Skeletal muscle satellite cell (primary cell): ENCODE measurements around the gene VDAC2.

Source experiments
- H3K27me3 ChIP-seq: 2 replicates; pipeline ENCODE4 v1.7.0; 2013; ENCODE audit warnings: low read length; ENCODE audit not compliant: control insufficient read depth, insufficient read depth
- H3K36me3 ChIP-seq: 2 replicates; pipeline ENCODE4 v1.7.0; 2013; ENCODE audit warnings: mild to moderate bottlenecking, control low read depth, low read length; ENCODE audit not compliant: insufficient read depth
- H3K4me1 ChIP-seq: 2 replicates; pipeline ENCODE4 v1.7.0; 2013; ENCODE audit warnings: low read length; ENCODE audit not compliant: control insufficient read depth, insufficient read depth
- H3K4me2 ChIP-seq: 2 replicates; pipeline ENCODE4 v1.7.0; 2013; ENCODE audit warnings: mild to moderate bottlenecking, low read length
- H3K4me3 ChIP-seq: 2 replicates; pipeline ENCODE4 v1.7.0; 2013; ENCODE audit warnings: low read length
- H3K9ac ChIP-seq: 2 replicates; pipeline ENCODE4 v1.7.0; 2013; ENCODE audit warnings: mild to moderate bottlenecking, low read depth, low read length, moderate library complexity
- H3K9me3 ChIP-seq: replicated peaks from 2 replicates; pipeline ENCODE4 v1.7.0; 2013; ENCODE audit warnings: mild to moderate bottlenecking, control low read depth, low read length

The VDAC2 gene

GRCh38 chr10:75244487-75245353 is 34.1 kb downstream of the VDAC2 start:
- Histone ChIP-seq H3K4me1 (no peaks in the 10 kb centered on the region), H3K4me3 (no peak overlapping the region), H3K9me3 (no peaks in the 10 kb centered on the region), H3K9ac (no peak overlapping the region), H3K27me3 (peaks cover 10% of the 10 kb centered on the region), H3K4me2 (no peak overlapping the region), H3K36me3 (no peaks in the 10 kb centered on the region)

- no peaks in the 10 kb centered on the region for H3K9me3 ChIP-seq
These were observed 35.0 kb downstream of the VDAC2 start for GRCh38 chr10:75245354-75246250.

DNA sequence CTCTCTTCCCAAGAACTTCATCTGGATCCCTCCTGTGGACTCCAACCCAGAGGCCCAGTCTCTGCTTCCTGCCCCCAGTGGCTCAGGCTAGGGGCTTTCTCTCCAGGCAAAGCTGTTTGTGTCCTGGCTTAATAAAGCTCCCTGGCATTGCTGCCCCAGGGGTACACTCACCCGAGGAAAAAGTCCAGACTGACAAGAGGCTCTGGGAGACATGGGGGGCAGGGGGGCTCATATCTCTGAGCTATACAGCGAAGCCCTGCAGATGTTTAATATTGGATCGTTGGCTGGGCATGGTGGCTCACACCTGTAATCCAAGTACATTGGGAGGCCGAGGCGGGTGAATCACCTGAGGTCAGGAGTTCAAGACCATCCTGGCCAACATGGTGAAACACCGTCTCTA is 35.9 kb downstream of the VDAC2 start:
- H3K27me3 ChIP-seq = peaks cover 10% of the 10 kb centered on the region
- no peak overlapping the region for H3K4me3 ChIP-seq
- no peak overlapping the region for H3K9ac ChIP-seq
- no peak overlapping the region for H3K4me2 ChIP-seq
- H3K4me1 ChIP-seq = no peaks in the 10 kb centered on the region
- H3K36me3 ChIP-seq = no peaks in the 10 kb centered on the region
- H3K9me3 ChIP-seq = no peaks in the 10 kb centered on the region

More at GRCh38 chr10:75245354-75246250, 35.0 kb downstream of the VDAC2 start:
- no peak overlapping the region for H3K4me3 ChIP-seq
- no peaks in the 10 kb centered on the region for H3K4me1 ChIP-seq
- H3K9ac ChIP-seq = no peak overlapping the region
- H3K36me3 ChIP-seq = no peaks in the 10 kb centered on the region
- H3K4me2 ChIP-seq = no peak overlapping the region
- H3K27me3 ChIP-seq = peaks cover 10% of the 10 kb centered on the region

DNA sequence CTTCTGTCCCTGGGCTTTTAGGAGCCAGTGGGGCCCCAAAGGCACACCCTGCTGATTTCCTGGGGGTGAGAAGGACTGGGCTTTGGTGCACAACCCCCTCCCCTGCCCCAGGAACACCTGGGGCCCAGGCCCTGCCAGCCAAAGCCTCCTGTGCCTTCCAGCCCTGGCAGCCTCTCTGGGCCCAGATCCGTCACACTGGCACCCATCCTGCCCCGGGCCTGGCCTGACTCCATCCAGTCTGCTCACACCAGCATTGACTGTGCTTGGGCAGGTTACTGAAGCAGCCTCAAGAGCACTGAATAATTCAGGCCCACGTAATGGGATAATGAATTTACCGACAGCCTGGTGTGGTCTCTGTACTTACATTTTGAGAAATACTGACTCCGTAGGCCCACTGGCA is 37.2 kb downstream of the VDAC2 start:
- Histone ChIP-seq H3K27me3 (peaks cover 10% of the 10 kb centered on the region), H3K4me1 (no peaks in the 10 kb centered on the region), H3K4me3 (no peak overlapping the region), H3K9me3 (no peaks in the 10 kb centered on the region), H3K9ac (no peak overlapping the region), H3K36me3 (no peaks in the 10 kb centered on the region), H3K4me2 (no peak overlapping the region)

DNA sequence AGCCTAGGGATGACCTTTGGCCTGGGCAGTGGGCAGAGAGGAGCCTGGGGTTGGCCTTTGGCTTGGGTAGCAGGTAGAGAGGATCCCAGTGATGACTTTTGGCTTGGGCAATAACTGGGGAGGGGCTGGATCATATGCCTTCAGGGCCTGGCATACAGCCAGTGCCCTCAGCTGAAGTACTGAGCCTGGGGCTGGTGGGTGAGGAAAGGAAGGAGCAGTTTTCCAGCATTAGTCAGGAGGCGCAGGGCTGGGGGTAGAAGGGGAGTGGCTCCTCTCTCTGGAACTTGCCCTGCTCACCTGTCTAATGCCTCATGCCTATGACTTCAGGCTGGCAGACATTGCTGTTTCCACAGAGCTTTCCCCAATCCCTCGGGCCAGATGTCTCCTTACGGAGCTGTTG is 40.3 kb downstream of the VDAC2 start:
- Histone ChIP-seq H3K36me3 (no peaks in the 10 kb centered on the region), H3K27me3 (no peaks in the 10 kb centered on the region)

DNA sequence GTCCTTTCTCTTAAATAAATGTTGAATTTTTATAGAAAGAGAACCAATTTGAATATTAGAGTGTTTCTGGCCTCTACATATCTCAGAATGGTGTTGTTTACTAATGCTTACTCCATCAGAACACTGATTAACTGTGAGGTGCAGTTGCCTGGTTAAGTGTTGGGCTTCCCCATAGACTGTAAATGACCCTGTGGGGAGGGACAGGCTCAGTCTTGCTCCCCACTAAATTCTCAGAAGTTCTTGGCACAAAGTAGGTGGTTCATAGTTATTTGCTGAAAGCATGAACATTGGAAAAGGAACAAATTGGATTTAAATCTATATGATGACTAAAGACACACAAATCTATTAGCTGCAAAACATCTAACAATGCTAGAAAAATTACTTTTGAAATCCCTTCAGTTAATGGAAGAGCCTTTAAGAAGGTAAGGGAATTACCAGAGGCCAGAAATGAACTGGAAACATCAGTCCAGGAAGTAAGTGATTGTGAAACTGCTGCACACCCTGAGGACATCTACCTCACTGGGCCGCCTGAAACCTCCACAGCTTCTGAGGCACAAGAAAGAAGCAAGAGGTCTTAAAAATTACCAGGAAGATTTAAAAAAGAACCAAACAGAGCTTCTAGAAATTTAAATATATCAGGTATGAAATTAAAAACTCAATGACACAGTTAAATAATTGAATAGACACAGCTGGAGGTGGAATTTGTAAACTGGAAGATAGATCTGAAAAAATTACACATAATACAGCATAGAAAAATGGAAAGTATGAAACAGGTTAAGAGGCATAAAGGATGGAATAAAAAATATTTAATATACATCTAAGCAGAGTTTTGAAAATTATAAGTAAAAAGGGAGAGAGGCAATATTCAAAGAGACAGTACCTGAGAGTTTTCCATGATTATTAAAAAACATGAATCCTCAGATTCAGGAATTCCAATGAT is 43.0 kb downstream of the VDAC2 start:
- Histone ChIP-seq H3K27me3 (no peaks in the 10 kb centered on the region), H3K4me3 (no peak overlapping the region), H3K9ac (no peak overlapping the region), H3K4me1 (no peaks in the 10 kb centered on the region), H3K4me2 (no peak overlapping the region), H3K9me3 (peaks cover 9% of the 10 kb centered on the region), H3K36me3 (no peaks in the 10 kb centered on the region)

More for the DNA sequence above, 40.3 kb downstream of the VDAC2 start:
- Histone ChIP-seq H3K9ac (no peak overlapping the region), H3K4me1 (no peaks in the 10 kb centered on the region), H3K9me3 (peaks cover 9% of the 10 kb centered on the region), H3K4me3 (no peak overlapping the region), H3K4me2 (no peak overlapping the region)

DNA sequence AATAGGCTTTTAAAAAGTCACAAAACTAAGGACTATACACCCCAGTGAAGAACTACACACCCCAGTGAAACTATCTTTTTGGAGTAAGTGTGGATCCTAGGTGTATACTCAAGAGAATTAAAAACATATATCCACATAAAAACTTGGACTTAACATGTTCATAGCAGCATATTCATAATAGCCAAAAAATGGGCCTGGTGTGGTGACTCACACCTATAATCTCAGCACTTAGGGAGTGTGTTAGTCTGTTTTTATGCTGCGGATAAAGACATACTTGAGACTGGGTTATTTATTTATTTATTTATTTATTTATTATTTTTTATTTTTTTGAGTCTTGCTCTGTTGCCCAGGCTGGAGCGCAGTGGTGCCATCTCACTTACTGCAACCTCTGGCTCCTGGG is 44.1 kb downstream of the VDAC2 start:
- H3K4me2 ChIP-seq = no peak overlapping the region
- no peaks in the 10 kb centered on the region for H3K27me3 ChIP-seq
- no peaks in the 10 kb centered on the region for H3K36me3 ChIP-seq
- H3K9ac ChIP-seq = no peak overlapping the region
- peaks cover 9% of the 10 kb centered on the region for H3K9me3 ChIP-seq
- no peaks in the 10 kb centered on the region for H3K4me1 ChIP-seq
- H3K4me3 ChIP-seq = no peak overlapping the region

DNA sequence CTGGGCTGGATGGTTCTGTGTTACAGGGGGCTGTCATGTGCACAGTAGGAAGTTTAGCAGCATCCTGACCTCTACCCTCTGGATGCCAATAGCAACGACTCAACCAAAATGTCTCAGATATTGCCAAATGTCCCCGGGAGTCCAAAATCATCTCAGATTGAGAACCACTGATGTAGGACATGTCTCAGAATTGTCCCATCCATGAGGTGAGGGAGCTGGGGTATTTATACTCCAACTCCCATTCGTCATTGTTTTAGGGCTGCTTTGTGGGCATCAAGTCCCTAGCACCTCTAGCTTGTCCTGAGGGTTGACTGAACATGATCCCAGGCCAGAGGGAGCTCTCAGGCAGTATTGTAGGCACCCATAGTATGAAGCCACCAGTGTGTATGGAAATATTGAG is 50.4 kb downstream of the VDAC2 start:
- Histone ChIP-seq H3K4me2 (no peak overlapping the region), H3K9ac (no peak overlapping the region), H3K27me3 (peaks cover 29% of the 10 kb centered on the region), H3K36me3 (no peaks in the 10 kb centered on the region), H3K4me3 (no peak overlapping the region), H3K9me3 (no peaks in the 10 kb centered on the region), H3K4me1 (no peaks in the 10 kb centered on the region)

- no peak overlapping the region for H3K4me3 ChIP-seq
- no peak overlapping the region for H3K9ac ChIP-seq
- H3K36me3 ChIP-seq = no peaks in the 10 kb centered on the region
- no peak overlapping the region for H3K4me2 ChIP-seq
- H3K4me1 ChIP-seq = no peaks in the 10 kb centered on the region
- no peaks in the 10 kb centered on the region for H3K9me3 ChIP-seq
- peaks cover 29% of the 10 kb centered on the region for H3K27me3 ChIP-seq
These were observed 51.5 kb downstream of the VDAC2 start for GRCh38 chr10:75261813-75262705.

- Histone ChIP-seq H3K9ac (no peak overlapping the region), H3K27me3 (peaks cover 29% of the 10 kb centered on the region), H3K4me3 (no peak overlapping the region), H3K4me1 (no peaks in the 10 kb centered on the region), H3K36me3 (no peaks in the 10 kb centered on the region), H3K9me3 (no peaks in the 10 kb centered on the region), H3K4me2 (no peak overlapping the region)
These were observed 53.2 kb downstream of the VDAC2 start for GRCh38 chr10:75263806-75264205.
